GM10248 (cell line): Measurements from ENCODE around the gene LRP1-AS.

Experiments
- CTCF ChIA-PET: fragments of 300-600 bp; sonication (Branson Sonifier 250); formaldehyde crosslinking; extraction: SDS; loops from one replicate; lab custom pipeline; 2021; ENCODE audit warnings: antibody characterized with exemption; lab: Yijun Ruan, JAX
- POLR2A ChIA-PET: fragments of 350-650 bp; sonication (Branson Sonifier 250); formaldehyde crosslinking; extraction: SDS; loops from one replicate; lab custom pipeline; 2020; ENCODE audit warnings: antibody characterized with exemption; lab: Yijun Ruan, JAX
- DNase-seq: peaks from one replicate; pipeline ENCODE4 v3.0.0; 2012; ENCODE audit errors: extremely low spot score
- CTCF ChIP-seq: IDR thresholded peaks from 2 replicates; pipeline ENCODE4 v1.5.1; 2012; ENCODE audit warnings: mild to moderate bottlenecking, low read depth; ENCODE audit errors: extremely low read depth, missing control alignments, control extremely low read depth

Gene LRP1-AS

GRCh38 chr12:57187222-57188089, 40.0 kb upstream of the LRP1-AS start:
- no peak for DNase-seq
- no peak for TF ChIP-seq CTCF
- POLR2A ChIA-PET = interaction anchor here (0.6 kb wide), 1 partner anchor 1486 kb away, joined by 3 read pairs; no protein-coding TSS in a partner anchor
- CTCF ChIA-PET = interaction anchor here (1.0 to 11.4 kb wide), 13 partner anchors 8 to 118 kb away, joined by 3 to 122 read pairs (median 6); partner anchors contain the start of genes SHMT2 and STAT6

- POLR2A ChIA-PET = no interaction called here
- no peak for DNase-seq
- CTCF ChIA-PET = interaction anchor here (1.0 to 11.4 kb wide), 10 partner anchors 12 to 178 kb away, joined by 3 to 159 read pairs (median 8); partner anchors contain the start of genes LRP1 and STAT6
- no peak for TF ChIP-seq CTCF
Observed at GRCh38 chr12:57185906-57186508, 38.6 kb upstream of the LRP1-AS start.

GRCh38 chr12:57185403-57185802, 38.0 kb upstream of the LRP1-AS start:
- no peak for TF ChIP-seq CTCF
- DNase-seq = no peak
- ChIA-PET CTCF (interaction anchor here (1.1 to 11.4 kb wide), 12 partner anchors 12 to 177 kb away, joined by 3 to 159 read pairs (median 4); partner anchors contain the start of gene LRP1), POLR2A (no interaction called here)

- DNase-seq = no peak
- TF ChIP-seq CTCF = no peak
- CTCF ChIA-PET = interaction anchor here (0.9 to 11.4 kb wide), 24 partner anchors 13 to 256 kb away, joined by 3 to 159 read pairs (median 4); partner anchors contain the start of genes LRP1, SHMT2 and STAC3
- POLR2A ChIA-PET = no interaction called here
Observed at GRCh38 chr12:57183939-57184725, 36.7 kb upstream of the LRP1-AS start.

GRCh38 chr12:57182918-57183575, 35.6 kb upstream of the LRP1-AS start:
- peak; percentile 90 for TF ChIP-seq CTCF
- CTCF ChIA-PET = interaction anchor here (0.6 to 11.4 kb wide), 31 partner anchors 11 to 343 kb away, joined by 3 to 159 read pairs (median 5); partner anchors contain the start of genes LRP1, NEMP1, SHMT2 and STAC3
- POLR2A ChIA-PET = no interaction called here
- DNase-seq = peak; percentile 95
